GM10248 (cell line): Measurements from ENCODE around the gene MALRD1.

Source experiments
- CTCF ChIA-PET: fragments of 300-600 bp; sonication (Branson Sonifier 250); formaldehyde crosslinking; extraction: SDS; loops from one replicate; lab custom pipeline; 2021; ENCODE audit warnings: antibody characterized with exemption; lab: Yijun Ruan, JAX
- POLR2A ChIA-PET: fragments of 350-650 bp; sonication (Branson Sonifier 250); formaldehyde crosslinking; extraction: SDS; loops from one replicate; lab custom pipeline; 2020; ENCODE audit warnings: antibody characterized with exemption; lab: Yijun Ruan, JAX
- DNase-seq: peaks from one replicate; pipeline ENCODE4 v3.0.0; 2012; ENCODE audit errors: extremely low spot score
- CTCF ChIP-seq: IDR thresholded peaks from 2 replicates; pipeline ENCODE4 v1.5.1; 2012; ENCODE audit warnings: mild to moderate bottlenecking, low read depth; ENCODE audit errors: extremely low read depth, missing control alignments, control extremely low read depth

MALRD1 gene

DNA sequence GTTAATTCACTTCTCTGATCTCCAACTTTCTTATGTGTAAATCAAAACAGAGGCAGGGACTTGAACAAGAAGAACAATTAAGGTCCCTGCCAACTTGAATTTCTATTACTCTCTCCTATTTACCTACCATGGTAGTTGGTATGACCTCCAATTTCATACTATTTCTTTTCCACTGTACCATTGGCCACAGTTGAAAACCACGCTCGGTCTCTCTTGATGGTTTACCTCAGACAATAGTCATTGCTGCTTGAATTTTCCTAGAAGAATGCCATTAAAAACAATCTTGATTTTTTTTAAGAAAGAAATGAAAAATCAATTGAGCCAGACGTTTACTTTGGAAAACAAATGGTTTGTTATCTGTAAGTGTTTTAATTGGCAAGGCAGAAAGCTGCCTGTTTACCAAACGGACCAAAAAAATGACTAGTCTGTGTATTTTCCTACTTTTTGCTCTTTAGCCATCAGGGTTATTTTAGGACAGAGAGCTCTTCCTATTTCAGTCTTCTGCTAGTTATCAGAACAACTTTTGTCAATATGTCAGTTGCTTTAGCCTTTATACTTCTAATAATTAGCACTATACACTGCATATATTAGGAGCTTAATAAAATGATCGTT lies 610.1 kb downstream of the MALRD1 start:
- CTCF ChIA-PET, result no interaction called here

GRCh38 chr10:19659920-19660655 lies 611.5 kb downstream of the MALRD1 start:
- no peak for DNase-seq
- POLR2A ChIA-PET, result no interaction called here
- no peak for TF ChIP-seq CTCF
- CTCF ChIA-PET, result no interaction called here

More for the DNA sequence above, 610.1 kb downstream of the MALRD1 start:
- DNase-seq, result no peak
- no peak for TF ChIP-seq CTCF
- POLR2A ChIA-PET, result no interaction called here

GRCh38 chr10:19663344-19663743 lies 614.7 kb downstream of the MALRD1 start:
- DNase-seq, result no peak
- TF ChIP-seq CTCF, result no peak
- POLR2A ChIA-PET, result no interaction called here
- CTCF ChIA-PET, result no interaction called here

GRCh38 chr10:19668116-19668515 lies 619.5 kb downstream of the MALRD1 start:
- ChIA-PET CTCF (no interaction called here), POLR2A (no interaction called here)
- DNase-seq, result no peak
- no peak for TF ChIP-seq CTCF

- POLR2A ChIA-PET, result no interaction called here
- no peak for TF ChIP-seq CTCF
- no peak for DNase-seq
- CTCF ChIA-PET, result no interaction called here
Measured at GRCh38 chr10:19676063-19676462, 627.5 kb downstream of the MALRD1 start.

- DNase-seq, result no peak
- no peak for TF ChIP-seq CTCF
- ChIA-PET POLR2A (no interaction called here), CTCF (interaction anchor here (1.1 kb wide), 1 partner anchor 11 kb away, joined by 3 read pairs; no protein-coding TSS in a partner anchor)
Measured at GRCh38 chr10:19683356-19683755, 634.8 kb downstream of the MALRD1 start.
